Stimulated activated CD4-positive, alpha-beta T cell treated with anti-CD3 and anti-CD28 coated beads, Interleukin-1b, Interleukin-23, amount 100 ng/mL, for 24 hours (primary cell): ENCODE results near the gene EIF3CL.
"Not testable (repeated sequence)": the region's sequence is repeated elsewhere in the genome, so short reads cannot be mapped to it uniquely, and the experiment has no call there.

Experiments used
- DNase-seq, 4 experiments: peaks; one replicate each; pipeline ENCODE4 v3.0.0-alpha.2; 2020; ENCODE audit warnings: low read depth in 4 of 4, low spot score in 1 of 4

EIF3CL gene

GRCh38 chr16:28403220-28404072, at the start of gene EIF3CL:
Gene EIF3CL (minus strand): TSS chr16:28403841. CDS start chr16:28403618, 223 bp downstream.
- not testable (repeated sequence) for DNase-seq

- not testable (repeated sequence) for DNase-seq
These were observed 43.4 kb upstream of the EIF3CL start for GRCh38 chr16:28447081-28447480.

- DNase-seq = not testable (repeated sequence)
These were observed 42.7 kb upstream of the EIF3CL start for GRCh38 chr16:28446388-28446787.

DNA sequence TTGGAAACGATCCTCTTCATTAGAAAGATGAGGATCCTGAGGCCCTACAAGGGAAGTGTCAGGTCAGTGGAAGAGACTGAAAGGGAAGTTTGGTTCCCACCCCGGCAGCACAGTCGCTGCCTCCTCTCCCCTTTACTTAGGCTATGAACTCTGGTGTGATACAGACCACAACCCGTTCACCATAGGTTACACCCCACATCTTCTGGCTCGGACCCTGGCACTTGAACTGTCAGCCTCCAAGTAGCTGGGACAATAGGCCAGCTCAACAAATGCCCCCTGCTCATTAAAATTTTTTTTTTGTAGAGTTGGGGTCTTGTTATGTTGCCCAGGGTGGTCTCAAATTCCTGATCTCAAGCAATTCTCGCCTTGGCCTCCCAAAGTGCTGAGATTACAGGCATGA, 40.3 kb upstream of the EIF3CL start:
- not testable (repeated sequence) for DNase-seq

DNA sequence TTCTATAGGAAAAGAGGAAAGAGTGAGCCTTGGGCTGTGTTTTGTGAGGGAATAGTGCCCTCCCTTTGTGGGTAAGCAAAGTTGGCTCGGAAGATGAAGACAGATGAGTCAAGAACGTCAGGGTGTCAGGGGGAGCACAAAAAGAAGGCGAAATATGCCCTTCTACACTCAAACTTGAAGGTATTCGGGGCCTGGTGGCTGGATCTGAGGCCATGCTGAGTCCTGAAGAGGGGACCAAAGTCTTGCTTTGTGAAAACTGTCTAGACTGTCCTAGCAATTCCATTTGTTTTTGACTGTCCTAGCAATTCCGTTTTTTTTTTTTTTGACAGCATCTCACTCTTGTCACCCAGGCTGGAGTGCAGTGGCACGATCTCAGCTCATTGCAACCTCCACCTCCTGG, 35.3 kb upstream of the EIF3CL start:
- DNase-seq = not testable (repeated sequence)

- DNase-seq = not testable (repeated sequence)
These were observed 31.7 kb upstream of the EIF3CL start for GRCh38 chr16:28435340-28435739.

GRCh38 chr16:28426060-28426680, 22.5 kb upstream of the EIF3CL start:
- not testable (repeated sequence) for DNase-seq

DNA sequence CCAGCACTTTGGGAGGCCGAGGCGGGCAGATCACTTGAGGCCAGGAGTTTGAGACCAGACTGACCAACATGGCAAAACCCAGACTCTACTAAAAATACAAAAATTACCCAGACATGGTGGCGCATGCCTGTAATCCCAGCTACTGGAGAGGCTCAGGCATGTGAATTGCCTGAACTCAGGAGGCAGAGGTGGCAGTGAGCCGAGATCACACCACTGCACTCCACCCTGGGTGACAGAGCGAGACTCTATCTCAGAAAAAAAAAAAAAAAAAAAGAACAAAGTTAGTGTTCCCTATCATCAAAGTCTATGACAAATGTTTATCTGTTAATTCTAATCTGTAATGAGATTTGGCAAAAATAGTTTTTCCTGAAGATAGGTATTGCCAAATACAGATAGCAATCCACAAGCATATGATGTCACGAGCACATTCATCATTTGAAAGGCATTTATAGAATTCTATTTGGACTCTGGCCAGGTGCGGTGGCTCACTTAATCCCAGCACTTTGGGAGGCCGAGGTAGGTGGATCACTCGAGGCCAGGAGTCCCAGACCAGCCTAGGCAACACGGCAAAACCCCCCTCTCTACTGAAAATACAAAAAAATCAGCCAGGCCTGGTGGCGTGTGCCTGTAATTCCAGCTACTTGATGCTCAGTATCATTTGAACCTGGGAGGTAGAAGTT, 17.6 kb upstream of the EIF3CL start:
- DNase-seq = not testable (repeated sequence)

GRCh38 chr16:28417033-28417432, 13.4 kb upstream of the EIF3CL start:
- DNase-seq = not testable (repeated sequence)

- not testable (repeated sequence) for DNase-seq
These were observed 10.9 kb upstream of the EIF3CL start for GRCh38 chr16:28414530-28414929.

DNA sequence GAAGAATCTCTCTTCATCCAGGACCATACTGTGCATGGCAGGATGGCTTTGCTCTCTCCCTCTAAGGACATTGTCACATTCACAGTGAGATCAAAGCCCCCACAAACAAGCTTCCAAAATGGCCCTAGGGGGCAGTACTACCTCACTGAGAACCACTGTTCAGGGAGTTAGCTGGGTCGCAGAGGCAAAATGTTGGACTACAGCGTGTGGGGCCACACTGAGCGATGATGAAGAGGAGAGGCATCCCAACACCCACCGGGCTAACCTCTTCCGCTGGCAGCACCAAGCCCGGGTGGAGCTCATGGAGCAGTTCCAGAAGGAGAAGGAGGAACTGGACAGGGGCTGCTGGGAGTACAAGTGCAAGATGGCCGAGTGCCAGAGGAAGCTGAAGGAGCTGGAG, 9.9 kb upstream of the EIF3CL start:
- DNase-seq = not testable (repeated sequence)

DNA sequence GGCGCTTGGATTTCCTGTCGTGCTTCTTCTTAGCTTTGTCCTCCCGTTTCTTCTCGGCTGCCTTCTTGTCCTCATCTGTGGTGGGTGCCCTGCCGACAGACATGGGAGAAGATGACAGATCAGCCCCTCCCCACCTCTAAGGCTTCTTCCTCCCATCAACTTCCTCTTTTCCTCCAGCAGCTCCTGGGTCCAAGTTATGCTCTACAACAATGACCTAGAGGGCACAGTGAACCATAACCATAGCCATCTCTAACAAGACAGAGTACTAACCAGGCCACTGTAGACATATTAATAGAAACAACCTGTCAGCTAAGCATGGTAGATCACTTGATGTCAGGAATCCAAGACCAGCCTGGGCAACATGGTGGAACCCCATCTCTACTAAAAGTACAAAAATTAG, 11.6 kb downstream of the EIF3CL start:
- not testable (repeated sequence) for DNase-seq

DNA sequence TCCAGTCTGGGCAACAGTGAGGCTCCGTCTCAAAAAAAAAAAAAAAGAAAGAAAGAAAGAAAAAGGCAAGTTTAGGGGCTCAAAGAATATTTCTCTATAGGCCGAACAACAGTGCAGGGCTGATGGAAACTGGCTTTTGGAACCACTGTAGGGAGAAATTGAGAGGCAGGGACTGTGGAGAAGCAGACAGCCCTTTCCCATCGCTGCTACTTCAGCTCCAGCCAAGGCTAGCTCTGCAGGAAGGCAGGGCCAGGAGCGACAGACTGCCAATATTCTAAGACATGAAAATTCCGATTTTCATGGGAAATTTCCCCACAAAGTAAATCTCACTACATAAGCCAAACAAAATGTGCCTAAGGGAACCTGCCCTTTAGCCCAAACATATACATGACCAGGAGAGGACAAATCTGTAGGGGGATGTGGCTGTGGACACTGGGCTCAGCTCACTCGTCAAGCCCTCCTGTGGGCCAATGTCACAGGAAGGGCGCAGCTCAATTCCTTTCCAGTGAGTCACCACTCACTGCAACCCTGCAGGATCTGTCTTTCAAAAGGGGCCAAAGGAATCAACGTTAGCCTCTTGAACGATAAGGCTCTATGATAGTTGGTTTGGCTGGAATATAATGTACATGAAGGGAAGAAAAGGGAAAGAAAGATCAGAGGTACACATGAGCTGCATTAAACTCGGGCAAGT, 21.3 kb downstream of the EIF3CL start:
- DNase-seq = not testable (repeated sequence)

DNA sequence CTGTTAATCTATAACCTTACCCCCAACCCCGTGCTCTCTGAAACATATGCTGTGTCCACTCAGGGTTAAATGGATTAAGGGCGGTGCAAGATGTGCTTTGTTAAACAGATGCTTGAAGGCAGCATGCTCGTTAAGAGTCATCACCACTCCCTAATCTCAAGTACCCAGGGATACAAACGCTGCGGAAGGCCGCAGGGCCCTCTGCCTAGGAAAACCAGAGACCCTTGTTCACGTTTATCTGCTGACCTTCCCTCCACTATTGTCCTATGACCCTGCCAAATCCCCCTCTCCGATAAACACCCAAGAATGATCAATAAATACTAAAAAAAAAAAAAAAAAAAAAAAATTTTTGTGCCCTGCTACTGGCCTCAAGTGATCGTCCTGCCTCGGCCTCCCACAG, 25.8 kb downstream of the EIF3CL start:
- DNase-seq = not testable (repeated sequence)

DNA sequence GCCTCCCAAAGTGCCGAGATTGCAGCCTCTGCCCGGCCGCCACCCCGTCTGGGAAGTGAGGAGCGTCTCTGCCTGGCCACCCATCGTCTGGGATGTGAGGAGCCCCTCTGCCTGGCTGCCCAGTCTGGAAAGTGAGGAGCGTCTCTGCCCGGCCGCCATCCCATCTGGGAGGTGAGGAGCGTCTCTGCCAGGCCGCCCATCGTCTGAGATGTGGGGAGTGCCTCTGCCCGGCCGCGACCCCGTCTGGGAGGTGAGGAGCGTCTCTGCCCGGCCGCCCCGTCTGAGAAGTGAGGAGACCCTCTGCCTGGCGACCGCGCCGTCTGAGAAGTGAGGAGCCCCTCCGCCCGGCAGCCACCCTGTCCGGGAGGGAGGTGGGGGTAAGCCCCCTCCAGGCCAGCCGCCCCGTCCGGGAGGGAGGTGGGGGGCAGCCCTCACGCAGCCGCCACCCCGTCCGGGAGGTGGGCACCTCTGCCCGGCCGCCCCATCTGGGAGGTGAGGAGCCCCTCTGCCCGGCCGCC, 26.5 kb downstream of the EIF3CL start:
- DNase-seq = not testable (repeated sequence)

- DNase-seq = not testable (repeated sequence)
These were observed 28.5 kb downstream of the EIF3CL start for GRCh38 chr16:28375115-28375514.

DNA sequence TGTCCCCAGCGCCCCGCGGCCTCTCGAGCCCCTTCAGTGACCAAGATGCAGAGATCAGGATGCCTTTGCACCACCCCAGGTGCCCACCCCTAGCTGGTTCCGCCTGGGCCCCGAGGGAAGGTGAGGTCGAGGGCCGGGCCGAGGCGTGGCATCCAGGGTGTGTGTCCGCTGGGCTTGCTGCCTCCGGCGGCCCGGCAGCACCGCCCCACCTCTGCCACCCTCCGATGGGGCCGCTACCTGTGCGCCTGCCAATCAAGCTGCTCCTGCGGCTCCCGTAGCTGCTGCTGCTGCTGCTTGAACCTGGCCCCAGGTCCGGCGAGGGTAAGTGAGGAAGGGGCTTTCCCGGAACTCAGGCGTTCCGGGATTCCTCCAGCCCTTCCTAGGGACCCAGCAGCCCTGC, 29.4 kb downstream of the EIF3CL start:
- DNase-seq = not testable (repeated sequence)

GRCh38 chr16:28367926-28368325, 35.7 kb downstream of the EIF3CL start:
- not testable (repeated sequence) for DNase-seq

DNA sequence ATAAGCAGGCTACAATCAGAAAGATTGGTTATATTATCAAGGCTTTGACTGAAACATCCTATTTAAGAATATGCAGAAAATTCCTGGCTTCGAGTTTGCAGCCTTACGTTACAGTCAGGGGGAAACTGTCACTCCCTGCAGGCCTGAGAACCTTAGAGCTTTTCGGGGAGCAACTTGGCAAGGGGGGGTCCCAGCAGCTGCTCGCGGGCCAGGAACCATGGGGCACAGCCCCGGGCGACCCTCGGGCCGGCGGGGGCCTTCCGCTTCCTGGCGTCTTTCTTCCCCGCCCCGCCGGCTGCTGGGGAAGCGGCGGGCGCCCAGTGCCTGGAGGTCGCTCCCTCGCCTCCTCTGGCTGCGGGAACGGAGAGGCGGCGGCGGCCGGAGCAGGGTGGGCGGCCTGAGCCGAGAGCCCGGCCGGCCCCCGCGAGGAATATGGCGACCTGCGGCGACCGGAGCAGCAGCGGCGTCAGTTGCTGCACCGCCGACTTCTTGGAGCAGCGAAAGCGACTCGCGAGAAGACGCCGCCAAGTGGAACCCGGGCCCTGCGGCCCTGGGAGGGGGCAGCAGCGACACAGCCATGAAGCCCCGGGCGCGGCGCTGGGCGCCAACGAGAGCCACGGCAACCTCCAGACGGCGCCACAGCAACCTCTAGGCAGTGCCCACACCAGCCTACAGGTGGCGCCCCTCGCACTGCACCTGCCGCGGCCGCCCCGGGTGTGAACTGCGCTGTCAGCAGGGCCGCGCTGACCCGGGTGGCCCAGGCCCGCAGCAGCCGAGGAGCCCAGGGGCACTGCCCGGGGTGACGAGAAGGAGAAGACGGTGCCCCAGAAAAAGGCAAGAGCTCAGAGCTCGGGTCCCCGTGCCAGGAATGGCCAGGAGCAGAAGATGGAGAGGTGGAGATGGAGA, 39.1 kb downstream of the EIF3CL start:
- not testable (repeated sequence) for DNase-seq

- not testable (repeated sequence) for DNase-seq
These were observed 40.2 kb downstream of the EIF3CL start, which contains the start of gene NPIPB6 for GRCh38 chr16:28363408-28363807. Gene NPIPB6 (minus strand): TSS chr16:28363508. CDS start chr16:28362822, 686 bp downstream.
